OCI-LY1 (cell line): ENCODE results near the gene MACROD2.

Experiments used
- H2AFZ ChIP-seq: fragments of 200-600 bp; sonication (generic), shearing (Covaris generic); 2 replicates; pipeline ENCODE4 v1.6.0; 2014; ENCODE audit warnings: antibody characterized with exemption, mild to moderate bottlenecking, low read length
- H3F3A ChIP-seq: fragments of 200-600 bp; sonication (generic), shearing (Covaris generic); 2 replicates; pipeline ENCODE4 v1.6.0; 2014; ENCODE audit warnings: mild to moderate bottlenecking, antibody characterized with exemption, low read length, moderate library complexity; ENCODE audit not compliant: insufficient read depth
- H3K27ac ChIP-seq: fragments of 200-600 bp; sonication (generic); 2 replicates; pipeline ENCODE4 v1.5.1; 2014; ENCODE audit warnings: low read length, mixed run types, mild to moderate bottlenecking, low read depth; ENCODE audit not compliant: poor library complexity, severe bottlenecking
- H3K27me3 ChIP-seq: fragments of 200-600 bp; sonication (generic); 2 replicates; pipeline ENCODE4 v1.6.0; 2014; ENCODE audit warnings: antibody characterized with exemption, mild to moderate bottlenecking, low read length, moderate library complexity; ENCODE audit not compliant: insufficient read depth
- H3K36me3 ChIP-seq: fragments of 200-600 bp; sonication (generic); 2 replicates; pipeline ENCODE4 v1.6.1; 2014; ENCODE audit warnings: mild to moderate bottlenecking, antibody characterized with exemption, low read length, moderate library complexity, mixed read lengths; ENCODE audit not compliant: insufficient read depth
- H3K4me1 ChIP-seq: fragments of 200-600 bp; sonication (generic); 2 replicates; pipeline ENCODE4 v1.5.1; 2014; ENCODE audit warnings: mild to moderate bottlenecking, low read length, moderate library complexity; ENCODE audit not compliant: insufficient read depth, severe bottlenecking
- H3K4me2 ChIP-seq: fragments of 200-600 bp; sonication (generic), shearing (Covaris generic); 2 replicates; pipeline ENCODE4 v1.6.1; 2014; ENCODE audit warnings: low read length
- H3K4me3 ChIP-seq: fragments of 200-600 bp; sonication (generic); 2 replicates; pipeline ENCODE4 v1.5.1; 2014; ENCODE audit warnings: low read length, low read depth, mild to moderate bottlenecking, mixed read lengths; ENCODE audit not compliant: poor library complexity, severe bottlenecking
- H3K79me2 ChIP-seq: fragments of 200-600 bp; shearing (Covaris generic); 2 replicates; pipeline ENCODE4 v1.6.1; 2016; ENCODE audit warnings: mixed run types, low read length, mixed read lengths; ENCODE audit not compliant: insufficient read depth
- H3K9ac ChIP-seq: fragments of 200-600 bp; sonication (generic), shearing (Covaris generic); 2 replicates; pipeline ENCODE4 v1.6.1; 2014; ENCODE audit warnings: mild to moderate bottlenecking, low read length, mixed read lengths
- H3K9me2 ChIP-seq: fragments of 200-600 bp; sonication (generic), shearing (Covaris generic); 2 replicates; pipeline ENCODE4 v1.6.1; 2014; ENCODE audit warnings: low read depth, mild to moderate bottlenecking, low read length, mixed read lengths
- H3K9me3 ChIP-seq: fragments of 200-600 bp; shearing (Covaris generic); 2 replicates; pipeline ENCODE4 v1.6.1; 2014; ENCODE audit warnings: low read length, mixed read lengths
- H4K20me1 ChIP-seq: fragments of 200-600 bp; sonication (generic), shearing (Covaris generic); 2 replicates; pipeline ENCODE4 v1.6.0; 2016; ENCODE audit warnings: mild to moderate bottlenecking, low read length; ENCODE audit not compliant: insufficient read depth
- EZH2 ChIP-seq: fragments of 200-600 bp; sonication (generic), shearing (Covaris generic); IDR thresholded peaks from 2 replicates; pipeline ENCODE4 v1.8.0; 2017; ENCODE audit warnings: borderline replicate concordance, mixed run types, mild to moderate bottlenecking, antibody characterized with exemption, low read length, moderate library complexity, mixed read lengths
- TF ChIP-seq, protein P1 (sequence below): fragments of 200-600 bp; sonication (generic), shearing (Covaris generic); IDR thresholded peaks from 2 replicates; pipeline ENCODE4 v1.5.1; 2017; ENCODE audit warnings: mild to moderate bottlenecking, antibody characterized with exemption, low read length, moderate library complexity, mixed read lengths

The MACROD2 gene

DNA sequence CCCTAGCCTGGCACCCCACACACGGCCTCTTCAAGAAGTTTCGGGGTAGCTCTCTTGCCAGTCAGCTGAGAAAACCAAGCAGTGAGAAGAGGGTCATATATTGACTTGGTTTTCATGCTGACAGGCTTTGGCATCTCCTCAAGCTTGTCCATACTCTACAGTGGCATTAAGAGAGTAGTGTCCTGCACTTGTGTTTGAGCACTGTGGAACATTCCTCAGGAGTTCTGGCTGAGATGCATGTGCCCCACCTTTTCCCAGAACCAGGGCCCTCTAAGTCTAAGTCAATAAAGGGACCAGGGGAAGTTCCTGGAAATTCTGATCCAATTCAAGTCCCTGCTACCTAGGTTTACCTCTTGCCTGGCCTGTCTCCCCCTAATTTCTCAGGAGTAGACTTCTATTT, 886.2 kb downstream of the MACROD2 start:
- no peak for TF ChIP-seq EZH2
- TF ChIP-seq, protein P1, sequence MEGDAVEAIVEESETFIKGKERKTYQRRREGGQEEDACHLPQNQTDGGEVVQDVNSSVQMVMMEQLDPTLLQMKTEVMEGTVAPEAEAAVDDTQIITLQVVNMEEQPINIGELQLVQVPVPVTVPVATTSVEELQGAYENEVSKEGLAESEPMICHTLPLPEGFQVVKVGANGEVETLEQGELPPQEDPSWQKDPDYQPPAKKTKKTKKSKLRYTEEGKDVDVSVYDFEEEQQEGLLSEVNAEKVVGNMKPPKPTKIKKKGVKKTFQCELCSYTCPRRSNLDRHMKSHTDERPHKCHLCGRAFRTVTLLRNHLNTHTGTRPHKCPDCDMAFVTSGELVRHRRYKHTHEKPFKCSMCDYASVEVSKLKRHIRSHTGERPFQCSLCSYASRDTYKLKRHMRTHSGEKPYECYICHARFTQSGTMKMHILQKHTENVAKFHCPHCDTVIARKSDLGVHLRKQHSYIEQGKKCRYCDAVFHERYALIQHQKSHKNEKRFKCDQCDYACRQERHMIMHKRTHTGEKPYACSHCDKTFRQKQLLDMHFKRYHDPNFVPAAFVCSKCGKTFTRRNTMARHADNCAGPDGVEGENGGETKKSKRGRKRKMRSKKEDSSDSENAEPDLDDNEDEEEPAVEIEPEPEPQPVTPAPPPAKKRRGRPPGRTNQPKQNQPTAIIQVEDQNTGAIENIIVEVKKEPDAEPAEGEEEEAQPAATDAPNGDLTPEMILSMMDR = no peak

GRCh38 chr20:14882157-14882556, 886.8 kb downstream of the MACROD2 start:
- Histone ChIP-seq H3K79me2 (no peaks in the 10 kb centered on the region), H3K27me3 (no peaks in the 10 kb centered on the region), H3K36me3 (no peaks in the 10 kb centered on the region), H3K9me3 (no peaks in the 10 kb centered on the region), H3K4me2 (no peak overlapping the region), H3F3A (no peaks in the 10 kb centered on the region), H3K9ac (no peak overlapping the region), H4K20me1 (no peaks in the 10 kb centered on the region), H2AFZ (no peak overlapping the region), H3K27ac (no peak overlapping the region), H3K4me3 (no peak overlapping the region), H3K4me1 (no peaks in the 10 kb centered on the region), H3K9me2 (no peaks in the 10 kb centered on the region)
- no peak for TF ChIP-seq EZH2
- TF ChIP-seq, protein P1 = no peak

More for the DNA sequence above, 886.2 kb downstream of the MACROD2 start:
- Histone ChIP-seq H3K9me3 (no peaks in the 10 kb centered on the region), H3K9ac (no peak overlapping the region), H3F3A (no peaks in the 10 kb centered on the region), H3K4me3 (no peak overlapping the region), H3K27me3 (no peaks in the 10 kb centered on the region), H3K27ac (no peak overlapping the region), H3K9me2 (no peaks in the 10 kb centered on the region), H2AFZ (no peak overlapping the region), H3K36me3 (no peaks in the 10 kb centered on the region), H4K20me1 (no peaks in the 10 kb centered on the region), H3K79me2 (no peaks in the 10 kb centered on the region), H3K4me2 (no peak overlapping the region), H3K4me1 (no peaks in the 10 kb centered on the region)

DNA sequence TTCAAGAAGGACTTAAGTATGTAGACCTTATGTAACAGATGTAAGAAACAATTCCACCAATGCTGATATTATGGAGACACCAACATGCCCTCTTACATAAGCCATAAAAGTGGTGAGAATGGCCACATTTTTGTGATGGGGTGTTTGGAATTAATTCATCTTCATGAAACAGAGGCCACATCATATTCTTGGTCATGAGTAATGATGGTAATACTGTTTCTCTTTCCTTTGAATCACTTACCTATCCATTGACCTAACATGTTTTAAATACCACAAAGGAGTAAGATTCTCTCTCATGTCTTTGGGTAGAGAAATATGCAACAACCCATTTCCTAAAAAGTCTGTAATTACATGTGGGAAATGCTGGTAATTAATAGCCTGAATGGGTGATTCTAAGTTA, 887.5 kb downstream of the MACROD2 start:
- Histone ChIP-seq H4K20me1 (no peaks in the 10 kb centered on the region), H3K4me2 (no peak overlapping the region), H3K9me2 (no peaks in the 10 kb centered on the region), H3K9me3 (no peaks in the 10 kb centered on the region), H2AFZ (no peak overlapping the region), H3K4me3 (no peak overlapping the region), H3K27ac (no peak overlapping the region), H3F3A (no peaks in the 10 kb centered on the region), H3K27me3 (no peaks in the 10 kb centered on the region), H3K79me2 (no peaks in the 10 kb centered on the region), H3K36me3 (no peaks in the 10 kb centered on the region), H3K4me1 (no peaks in the 10 kb centered on the region), H3K9ac (no peak overlapping the region)
- TF ChIP-seq, protein P1 = no peak
- no peak for TF ChIP-seq EZH2
